HepG2 (cell line): ENCODE data around the gene CEBPG. TPM values are rescaled to one million over a fixed set of nuclear protein-coding genes. Genes with fewer than 3 reads are reported as not detected.

ENCODE experiments used
- ADNP ChIP-seq: sonication (generic); formaldehyde crosslinking; IDR thresholded peaks from 2 replicates; pipeline ENCODE4 v1.4.0; 2020; ENCODE audit warnings: missing genetic modification reagents
- AKAP8 ChIP-seq: sonication (generic); formaldehyde crosslinking; IDR thresholded peaks from 2 replicates; pipeline ENCODE4 v1.5.1; 2020; ENCODE audit warnings: mild to moderate bottlenecking, missing genetic modification reagents
- FUBP1 ChIP-seq: sonication (generic); formaldehyde crosslinking; IDR thresholded peaks from 2 replicates; pipeline ENCODE4 v1.5.1; 2020; ENCODE audit warnings: missing genetic modification reagents, mild to moderate bottlenecking, borderline replicate concordance
- MIER3 ChIP-seq: IDR thresholded peaks from 2 replicates; pipeline ENCODE4 v1.6.1; 2016; ENCODE audit warnings: missing compliant biosample characterization, borderline replicate concordance
- SMYD3 ChIP-seq: sonication (generic); formaldehyde crosslinking; IDR thresholded peaks from 2 replicates; pipeline ENCODE4 v1.8.1; 2023; ENCODE audit warnings: mild to moderate bottlenecking, missing genetic modification reagents
- TAF15 ChIP-seq: fragments of 200-400 bp; formaldehyde crosslinking; IDR thresholded peaks from one replicate; pipeline ENCODE4 v1.6.1; 2018; ENCODE audit warnings: mild to moderate bottlenecking, low read depth, low read length; ENCODE audit not compliant: poor library complexity, severe bottlenecking
- ZBTB42 ChIP-seq: sonication (generic); formaldehyde crosslinking; IDR thresholded peaks from 2 replicates; pipeline ENCODE4 v1.5.0; 2020; ENCODE audit warnings: mild to moderate bottlenecking, missing genetic modification reagents
- ZNF3 ChIP-seq: IDR thresholded peaks from 2 replicates; pipeline ENCODE4 v1.7.0; 2017; ENCODE audit warnings: inconsistent platforms
- ZNF34 ChIP-seq: sonication (generic); formaldehyde crosslinking; IDR thresholded peaks from 2 replicates; pipeline ENCODE4 v1.4.0; 2020; ENCODE audit warnings: mild to moderate bottlenecking, missing genetic modification reagents, borderline replicate concordance
- ZNF367 ChIP-seq: sonication (generic); formaldehyde crosslinking; IDR thresholded peaks from 2 replicates; pipeline ENCODE4 v1.4.0; 2020; ENCODE audit warnings: missing genetic modification reagents, borderline replicate concordance
- ZNF549 ChIP-seq: sonication (generic); formaldehyde crosslinking; IDR thresholded peaks from 2 replicates; pipeline ENCODE4 v1.5.0; 2020; ENCODE audit warnings: missing genetic modification reagents
- ZNF646 ChIP-seq: sonication (generic); formaldehyde crosslinking; IDR thresholded peaks from 2 replicates; pipeline ENCODE4 v1.9.0; 2021; ENCODE audit warnings: mild to moderate bottlenecking, missing genetic modification reagents
- ZNF670 ChIP-seq: sonication (generic); formaldehyde crosslinking; IDR thresholded peaks from 2 replicates; pipeline ENCODE4 v1.8.0; 2022; ENCODE audit warnings: mild to moderate bottlenecking, missing genetic modification reagents, borderline replicate concordance
- polyA plus RNA-seq, 8 experiments: library from polyadenylated mRNA; depleted of rRNA in 3 of 8; stranded (reverse) in 7 of 8; unstranded in 1 of 8; fragments of >200 nt; fragmentation: Illumina TruSeq in 4 of 8; extraction: Trizol in 4 of 8; gene quantifications; 2 replicates each; pipeline versions ENCODE4 v1.2.1 to v1.2.3, GENCODE V29; 2011 to 2016; ENCODE audit warnings: low read depth in 4 of 8, missing spikeins in 1 of 8, mixed read lengths in 1 of 8; ENCODE audit not compliant: insufficient read depth in 1 of 8
- total RNA-seq, 5 experiments: library from RNA; depleted of rRNA; stranded (reverse); fragments of >200 nt; fragmentation: Illumina TruSeq; extraction: Trizol; gene quantifications; 2 replicates each; pipeline ENCODE4 v1.2.3, GENCODE V29; 2016; ENCODE audit warnings: low read depth in 1 of 5
- TF ChIP-seq, protein P1 (sequence below): sonication (generic); formaldehyde crosslinking; IDR thresholded peaks from 2 replicates; pipeline ENCODE4; 2020; ENCODE audit warnings: missing genetic modification reagents, mild to moderate bottlenecking, borderline replicate concordance
- TF ChIP-seq, protein P2 (sequence below): sonication (generic); formaldehyde crosslinking; IDR thresholded peaks from 2 replicates; pipeline ENCODE4 v1.8.1; 2023; ENCODE audit warnings: mild to moderate bottlenecking, missing genetic modification reagents

The CEBPG gene
- total and polyA plus RNA-seq, 2 of the 13 experiments (the other 11 are each of a cell fraction or from before 2014, with no cell fraction given), result 25.7 to 34.3 TPM

- TF ChIP-seq ZNF3 (no peak), ZNF646 (CRISPR knock-in tag) (no peak), ADNP (CRISPR knock-in tag) (no peak), ZNF670 (CRISPR knock-in tag) (no peak), ZNF34 (no peak), AKAP8 (CRISPR knock-in tag) (0 out of 2 replicates have a peak, but pooled peaks have one; percentile 26), TAF15 (peak; percentile 7), ZNF549 (no peak), ZNF367 (CRISPR knock-in tag) (no peak), MIER3 (CRISPR knock-in tag) (no peak), ZBTB42 (CRISPR knock-in tag) (no peak), SMYD3 (CRISPR knock-in tag) (no peak), FUBP1 (CRISPR knock-in tag) (no peak)
- TF ChIP-seq, protein P1, sequence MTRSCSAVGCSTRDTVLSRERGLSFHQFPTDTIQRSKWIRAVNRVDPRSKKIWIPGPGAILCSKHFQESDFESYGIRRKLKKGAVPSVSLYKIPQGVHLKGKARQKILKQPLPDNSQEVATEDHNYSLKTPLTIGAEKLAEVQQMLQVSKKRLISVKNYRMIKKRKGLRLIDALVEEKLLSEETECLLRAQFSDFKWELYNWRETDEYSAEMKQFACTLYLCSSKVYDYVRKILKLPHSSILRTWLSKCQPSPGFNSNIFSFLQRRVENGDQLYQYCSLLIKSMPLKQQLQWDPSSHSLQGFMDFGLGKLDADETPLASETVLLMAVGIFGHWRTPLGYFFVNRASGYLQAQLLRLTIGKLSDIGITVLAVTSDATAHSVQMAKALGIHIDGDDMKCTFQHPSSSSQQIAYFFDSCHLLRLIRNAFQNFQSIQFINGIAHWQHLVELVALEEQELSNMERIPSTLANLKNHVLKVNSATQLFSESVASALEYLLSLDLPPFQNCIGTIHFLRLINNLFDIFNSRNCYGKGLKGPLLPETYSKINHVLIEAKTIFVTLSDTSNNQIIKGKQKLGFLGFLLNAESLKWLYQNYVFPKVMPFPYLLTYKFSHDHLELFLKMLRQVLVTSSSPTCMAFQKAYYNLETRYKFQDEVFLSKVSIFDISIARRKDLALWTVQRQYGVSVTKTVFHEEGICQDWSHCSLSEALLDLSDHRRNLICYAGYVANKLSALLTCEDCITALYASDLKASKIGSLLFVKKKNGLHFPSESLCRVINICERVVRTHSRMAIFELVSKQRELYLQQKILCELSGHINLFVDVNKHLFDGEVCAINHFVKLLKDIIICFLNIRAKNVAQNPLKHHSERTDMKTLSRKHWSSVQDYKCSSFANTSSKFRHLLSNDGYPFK (CRISPR knock-in tag), result no peak
- TF ChIP-seq, protein P2, sequence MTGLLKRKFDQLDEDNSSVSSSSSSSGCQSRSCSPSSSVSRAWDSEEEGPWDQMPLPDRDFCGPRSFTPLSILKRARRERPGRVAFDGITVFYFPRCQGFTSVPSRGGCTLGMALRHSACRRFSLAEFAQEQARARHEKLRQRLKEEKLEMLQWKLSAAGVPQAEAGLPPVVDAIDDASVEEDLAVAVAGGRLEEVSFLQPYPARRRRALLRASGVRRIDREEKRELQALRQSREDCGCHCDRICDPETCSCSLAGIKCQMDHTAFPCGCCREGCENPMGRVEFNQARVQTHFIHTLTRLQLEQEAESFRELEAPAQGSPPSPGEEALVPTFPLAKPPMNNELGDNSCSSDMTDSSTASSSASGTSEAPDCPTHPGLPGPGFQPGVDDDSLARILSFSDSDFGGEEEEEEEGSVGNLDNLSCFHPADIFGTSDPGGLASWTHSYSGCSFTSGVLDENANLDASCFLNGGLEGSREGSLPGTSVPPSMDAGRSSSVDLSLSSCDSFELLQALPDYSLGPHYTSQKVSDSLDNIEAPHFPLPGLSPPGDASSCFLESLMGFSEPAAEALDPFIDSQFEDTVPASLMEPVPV, result no peak
These were observed 28.3 kb downstream of the CEBPG start (continued) for GRCh38 chr19:33401683-33402420.
